ENCODE measurements around the gene CDH16. TPM values are rescaled to one million over a fixed set of nuclear protein-coding genes. Genes with fewer than 3 reads are reported as not detected.

Gene CDH16
- total and polyA plus RNA-seq, 2 of the 13 experiments (the other 11 are each of a cell fraction or from before 2014, with no cell fraction given): 2.7 to 3.9 TPM

DNA sequence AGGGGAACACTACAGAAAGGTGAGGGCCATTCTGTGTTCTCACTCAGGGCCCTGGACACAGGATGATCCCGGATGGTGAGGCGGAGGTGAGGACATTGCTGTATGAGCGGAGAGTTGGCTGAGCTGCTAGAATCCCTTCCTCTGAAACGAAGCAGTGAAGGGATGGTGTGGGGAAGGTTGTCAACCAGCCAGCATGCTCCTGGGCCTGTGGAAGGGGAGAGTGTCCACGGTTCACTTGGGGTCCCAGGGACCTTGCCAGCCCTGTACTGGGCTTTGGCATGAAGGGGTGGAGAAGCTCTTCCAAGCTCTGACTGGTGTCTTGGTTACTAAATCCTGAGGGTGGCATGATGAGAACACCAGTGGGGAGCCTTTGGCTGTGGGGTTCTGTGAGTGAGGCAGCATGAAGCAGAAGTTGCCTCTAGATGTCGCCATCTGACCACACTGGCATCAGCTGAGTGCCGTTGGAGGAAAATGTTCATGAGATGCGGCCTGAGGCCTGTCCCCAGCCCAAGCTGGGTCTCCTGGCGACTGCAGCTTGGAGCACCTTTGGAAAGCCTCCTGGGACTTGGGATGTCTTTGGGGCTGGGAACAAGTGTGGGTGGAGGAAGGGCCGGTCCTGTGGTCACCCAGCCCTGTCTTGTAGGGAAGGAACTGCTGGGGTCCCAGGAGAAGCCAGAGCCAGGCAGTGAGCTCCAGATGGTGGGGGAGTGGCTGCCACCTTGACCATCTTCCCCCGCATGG is 23.6 kb downstream of the CDH16 start (continued):
- TF ChIP-seq, protein P1, sequence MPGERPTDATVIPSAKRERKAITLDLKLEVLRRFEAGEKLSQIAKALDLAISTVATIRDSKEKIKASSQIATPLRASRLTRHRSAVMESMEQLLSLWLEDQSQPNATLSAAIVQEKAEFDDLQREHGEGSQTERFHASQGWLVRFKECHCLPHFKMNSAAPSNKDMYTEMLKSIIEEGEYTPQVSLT (CRISPR knock-in tag; IDR thresholded peaks at IDR 0.05; ENCODE audit: borderline replicate concordance, low read depth): no peak
- 0 out of 2 replicates have a peak, but pooled peaks have one; percentile 32 for TF ChIP-seq ZNF235 (CRISPR knock-in tag; IDR thresholded peaks at IDR 0.05; ENCODE audit: borderline replicate concordance)
- TF ChIP-seq DMAP1 (CRISPR knock-in tag; IDR thresholded peaks at IDR 0.05): no peak
- TF ChIP-seq ZKSCAN1 (IDR thresholded peaks at IDR 0.05; ENCODE audit: low read length): 0 out of 2 replicates have a peak, but pooled peaks have one; percentile 43
- no peak for TF ChIP-seq MLLT10 (CRISPR knock-in tag; IDR thresholded peaks at IDR 0.05)
- TF ChIP-seq ZFP36 (IDR thresholded peaks at IDR 0.05; ENCODE audit: borderline replicate concordance, low read depth, low read length, partially characterized antibody): peak; percentile 29
- TF ChIP-seq NRL (CRISPR knock-in tag; IDR thresholded peaks at IDR 0.05; ENCODE audit: borderline replicate concordance): peak; percentile 47; the same call in 1 of the 2 replicates
- TF ChIP-seq, protein P2, sequence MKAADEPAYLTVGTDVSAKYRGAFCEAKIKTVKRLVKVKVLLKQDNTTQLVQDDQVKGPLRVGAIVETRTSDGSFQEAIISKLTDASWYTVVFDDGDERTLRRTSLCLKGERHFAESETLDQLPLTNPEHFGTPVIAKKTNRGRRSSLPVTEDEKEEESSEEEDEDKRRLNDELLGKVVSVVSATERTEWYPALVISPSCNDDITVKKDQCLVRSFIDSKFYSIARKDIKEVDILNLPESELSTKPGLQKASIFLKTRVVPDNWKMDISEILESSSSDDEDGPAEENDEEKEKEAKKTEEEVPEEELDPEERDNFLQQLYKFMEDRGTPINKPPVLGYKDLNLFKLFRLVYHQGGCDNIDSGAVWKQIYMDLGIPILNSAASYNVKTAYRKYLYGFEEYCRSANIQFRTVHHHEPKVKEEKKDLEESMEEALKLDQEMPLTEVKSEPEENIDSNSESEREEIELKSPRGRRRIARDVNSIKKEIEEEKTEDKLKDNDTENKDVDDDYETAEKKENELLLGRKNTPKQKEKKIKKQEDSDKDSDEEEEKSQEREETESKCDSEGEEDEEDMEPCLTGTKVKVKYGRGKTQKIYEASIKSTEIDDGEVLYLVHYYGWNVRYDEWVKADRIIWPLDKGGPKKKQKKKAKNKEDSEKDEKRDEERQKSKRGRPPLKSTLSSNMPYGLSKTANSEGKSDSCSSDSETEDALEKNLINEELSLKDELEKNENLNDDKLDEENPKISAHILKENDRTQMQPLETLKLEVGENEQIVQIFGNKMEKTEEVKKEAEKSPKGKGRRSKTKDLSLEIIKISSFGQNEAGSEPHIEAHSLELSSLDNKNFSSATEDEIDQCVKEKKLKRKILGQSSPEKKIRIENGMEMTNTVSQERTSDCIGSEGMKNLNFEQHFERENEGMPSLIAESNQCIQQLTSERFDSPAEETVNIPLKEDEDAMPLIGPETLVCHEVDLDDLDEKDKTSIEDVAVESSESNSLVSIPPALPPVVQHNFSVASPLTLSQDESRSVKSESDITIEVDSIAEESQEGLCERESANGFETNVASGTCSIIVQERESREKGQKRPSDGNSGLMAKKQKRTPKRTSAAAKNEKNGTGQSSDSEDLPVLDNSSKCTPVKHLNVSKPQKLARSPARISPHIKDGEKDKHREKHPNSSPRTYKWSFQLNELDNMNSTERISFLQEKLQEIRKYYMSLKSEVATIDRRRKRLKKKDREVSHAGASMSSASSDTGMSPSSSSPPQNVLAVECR (CRISPR knock-in tag; IDR thresholded peaks at IDR 0.05; ENCODE audit: borderline replicate concordance): no peak; the same call in 1 of the 2 replicates
- TF ChIP-seq ZBTB38 (CRISPR knock-in tag; IDR thresholded peaks at IDR 0.05): peak; percentile 63; the same call in 1 of the 2 replicates
- TF ChIP-seq, protein P3, sequence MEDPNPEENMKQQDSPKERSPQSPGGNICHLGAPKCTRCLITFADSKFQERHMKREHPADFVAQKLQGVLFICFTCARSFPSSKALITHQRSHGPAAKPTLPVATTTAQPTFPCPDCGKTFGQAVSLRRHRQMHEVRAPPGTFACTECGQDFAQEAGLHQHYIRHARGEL (CRISPR knock-in tag; IDR thresholded peaks at IDR 0.05): 0 out of 2 replicates have a peak, but pooled peaks have one; percentile 44
- TF ChIP-seq, protein P4, sequence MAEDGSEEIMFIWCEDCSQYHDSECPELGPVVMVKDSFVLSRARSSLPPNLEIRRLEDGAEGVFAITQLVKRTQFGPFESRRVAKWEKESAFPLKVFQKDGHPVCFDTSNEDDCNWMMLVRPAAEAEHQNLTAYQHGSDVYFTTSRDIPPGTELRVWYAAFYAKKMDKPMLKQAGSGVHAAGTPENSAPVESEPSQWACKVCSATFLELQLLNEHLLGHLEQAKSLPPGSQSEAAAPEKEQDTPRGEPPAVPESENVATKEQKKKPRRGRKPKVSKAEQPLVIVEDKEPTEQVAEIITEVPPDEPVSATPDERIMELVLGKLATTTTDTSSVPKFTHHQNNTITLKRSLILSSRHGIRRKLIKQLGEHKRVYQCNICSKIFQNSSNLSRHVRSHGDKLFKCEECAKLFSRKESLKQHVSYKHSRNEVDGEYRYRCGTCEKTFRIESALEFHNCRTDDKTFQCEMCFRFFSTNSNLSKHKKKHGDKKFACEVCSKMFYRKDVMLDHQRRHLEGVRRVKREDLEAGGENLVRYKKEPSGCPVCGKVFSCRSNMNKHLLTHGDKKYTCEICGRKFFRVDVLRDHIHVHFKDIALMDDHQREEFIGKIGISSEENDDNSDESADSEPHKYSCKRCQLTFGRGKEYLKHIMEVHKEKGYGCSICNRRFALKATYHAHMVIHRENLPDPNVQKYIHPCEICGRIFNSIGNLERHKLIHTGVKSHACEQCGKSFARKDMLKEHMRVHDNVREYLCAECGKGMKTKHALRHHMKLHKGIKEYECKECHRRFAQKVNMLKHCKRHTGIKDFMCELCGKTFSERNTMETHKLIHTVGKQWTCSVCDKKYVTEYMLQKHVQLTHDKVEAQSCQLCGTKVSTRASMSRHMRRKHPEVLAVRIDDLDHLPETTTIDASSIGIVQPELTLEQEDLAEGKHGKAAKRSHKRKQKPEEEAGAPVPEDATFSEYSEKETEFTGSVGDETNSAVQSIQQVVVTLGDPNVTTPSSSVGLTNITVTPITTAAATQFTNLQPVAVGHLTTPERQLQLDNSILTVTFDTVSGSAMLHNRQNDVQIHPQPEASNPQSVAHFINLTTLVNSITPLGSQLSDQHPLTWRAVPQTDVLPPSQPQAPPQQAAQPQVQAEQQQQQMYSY (CRISPR knock-in tag; IDR thresholded peaks at IDR 0.05): no peak
- TF ChIP-seq FOXP1 (IDR thresholded peaks at IDR 0.05): no peak
- TF ChIP-seq FOXP1 (CRISPR knock-in tag; IDR thresholded peaks at IDR 0.05): no peak
- TF ChIP-seq THAP11 (CRISPR knock-in tag; IDR thresholded peaks at IDR 0.05): 0 out of 2 replicates have a peak, but pooled peaks have one; percentile 21
- peak; percentile 65; the same call in 1 of the 2 replicates for TF ChIP-seq SPEN (CRISPR knock-in tag; IDR thresholded peaks at IDR 0.05; ENCODE audit: low read depth)
- TF ChIP-seq HNRNPLL (IDR thresholded peaks at IDR 0.05; ENCODE audit: low read depth, low read length, poor library complexity, severe bottlenecking): peak; percentile 16
- TF ChIP-seq, protein P5, sequence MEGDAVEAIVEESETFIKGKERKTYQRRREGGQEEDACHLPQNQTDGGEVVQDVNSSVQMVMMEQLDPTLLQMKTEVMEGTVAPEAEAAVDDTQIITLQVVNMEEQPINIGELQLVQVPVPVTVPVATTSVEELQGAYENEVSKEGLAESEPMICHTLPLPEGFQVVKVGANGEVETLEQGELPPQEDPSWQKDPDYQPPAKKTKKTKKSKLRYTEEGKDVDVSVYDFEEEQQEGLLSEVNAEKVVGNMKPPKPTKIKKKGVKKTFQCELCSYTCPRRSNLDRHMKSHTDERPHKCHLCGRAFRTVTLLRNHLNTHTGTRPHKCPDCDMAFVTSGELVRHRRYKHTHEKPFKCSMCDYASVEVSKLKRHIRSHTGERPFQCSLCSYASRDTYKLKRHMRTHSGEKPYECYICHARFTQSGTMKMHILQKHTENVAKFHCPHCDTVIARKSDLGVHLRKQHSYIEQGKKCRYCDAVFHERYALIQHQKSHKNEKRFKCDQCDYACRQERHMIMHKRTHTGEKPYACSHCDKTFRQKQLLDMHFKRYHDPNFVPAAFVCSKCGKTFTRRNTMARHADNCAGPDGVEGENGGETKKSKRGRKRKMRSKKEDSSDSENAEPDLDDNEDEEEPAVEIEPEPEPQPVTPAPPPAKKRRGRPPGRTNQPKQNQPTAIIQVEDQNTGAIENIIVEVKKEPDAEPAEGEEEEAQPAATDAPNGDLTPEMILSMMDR (CRISPR knock-in tag; IDR thresholded peaks at IDR 0.05): peak; percentile 100

Data from HepG2 (cell line).